Epithelial cell of esophagus (primary cell): ENCODE measurements around the gene CEP295NL.

Experiments used
- DNase-seq: peaks from one replicate; pipeline ENCODE4 v3.0.0; 2010; ENCODE audit warnings: low read depth
- H3K4me3 ChIP-seq: 2 replicates; pipeline ENCODE4 v1.5.1; 2011; ENCODE audit warnings: mild to moderate bottlenecking, low read length, control low read depth
- CTCF ChIP-seq: IDR thresholded peaks from 2 replicates; pipeline ENCODE4 v1.5.1; 2011; ENCODE audit warnings: low read depth, mild to moderate bottlenecking, low read length, control low read depth, inconsistent platforms; ENCODE audit not compliant: insufficient read depth; ENCODE audit errors: missing control alignments

Gene CEP295NL

GRCh38 chr17:78901806-78902205 lies 1.2 kb downstream of the CEP295NL start:
- no peak for DNase-seq
- no peak for TF ChIP-seq CTCF
- H3K4me3 ChIP-seq = no peak overlapping the region

GRCh38 chr17:78900816-78901215 lies 2.2 kb downstream of the CEP295NL start:
- no peak for TF ChIP-seq CTCF

GRCh38 chr17:78899361-78900260 lies 3.4 kb downstream of the CEP295NL start:
- no peak for TF ChIP-seq CTCF
- peak; percentile 9 for DNase-seq
- no peak overlapping the region for H3K4me3 ChIP-seq

More at GRCh38 chr17:78900816-78901215, 2.2 kb downstream of the CEP295NL start:
- no peak overlapping the region for H3K4me3 ChIP-seq
- no peak for DNase-seq

GRCh38 chr17:78898947-78899346 lies 4.1 kb downstream of the CEP295NL start:
- no peak overlapping the region for H3K4me3 ChIP-seq
- DNase-seq = no peak
- no peak for TF ChIP-seq CTCF

GRCh38 chr17:78898075-78898836 lies 4.7 kb downstream of the CEP295NL start:
- no peak for TF ChIP-seq CTCF
- no peak for DNase-seq
- H3K4me3 ChIP-seq = no peak overlapping the region

- no peak for DNase-seq
- TF ChIP-seq CTCF = no peak
- no peak overlapping the region for H3K4me3 ChIP-seq
Measured at GRCh38 chr17:78897664-78898047, 5.3 kb downstream of the CEP295NL start.
